IPS-NIHi7 (cell line): Measurements from ENCODE around the gene EIF4G3.
"Not testable (repeated sequence)": the region's sequence is repeated elsewhere in the genome, so short reads cannot be mapped to it uniquely, and the experiment has no call there.

Source experiments
- DNase-seq: peaks from one replicate; pipeline ENCODE4 v3.0.0; 2012; ENCODE audit warnings: mixed read lengths; ENCODE audit errors: extremely low spot score

EIF4G3 gene

GRCh38 chr1:20948101-20948500 is 228.6 kb downstream of the EIF4G3 start:
- no peak for DNase-seq

GRCh38 chr1:20947409-20947808 is 229.3 kb downstream of the EIF4G3 start:
- no peak for DNase-seq

- no peak for DNase-seq
Observed at GRCh38 chr1:20936621-20937020, 240.1 kb downstream of the EIF4G3 start.

GRCh38 chr1:20936216-20936615 is 240.5 kb downstream of the EIF4G3 start:
- no peak for DNase-seq

- no peak for DNase-seq
Observed at GRCh38 chr1:20935717-20936116, 241.0 kb downstream of the EIF4G3 start.

- DNase-seq = no peak
Observed at GRCh38 chr1:20932437-20932977, 244.2 kb downstream of the EIF4G3 start.

GRCh38 chr1:20931930-20932436 is 244.7 kb downstream of the EIF4G3 start:
- DNase-seq = no peak

GRCh38 chr1:20930427-20930826 is 246.3 kb downstream of the EIF4G3 start:
- DNase-seq = no peak

GRCh38 chr1:20928146-20928545 is 248.6 kb downstream of the EIF4G3 start:
- no peak for DNase-seq

- DNase-seq = no peak
Observed at GRCh38 chr1:20921285-20921684, 255.4 kb downstream of the EIF4G3 start.

- DNase-seq = no peak
Observed at GRCh38 chr1:20913242-20913641, 263.5 kb downstream of the EIF4G3 start.

- not testable (repeated sequence) for DNase-seq
Observed at GRCh38 chr1:20907526-20907925, 269.2 kb downstream of the EIF4G3 start.

- no peak for DNase-seq
Observed at GRCh38 chr1:20903437-20903836, 273.3 kb downstream of the EIF4G3 start.

- DNase-seq = no peak
Observed at GRCh38 chr1:20900056-20900455, 276.6 kb downstream of the EIF4G3 start.

- no peak for DNase-seq
Observed at GRCh38 chr1:20899154-20899972, 277.3 kb downstream of the EIF4G3 start.

- no peak for DNase-seq
Observed at GRCh38 chr1:20896826-20897225, 279.9 kb downstream of the EIF4G3 start.

GRCh38 chr1:20893931-20894330 is 282.8 kb downstream of the EIF4G3 start:
- no peak for DNase-seq

- DNase-seq = no peak
Observed at GRCh38 chr1:20891091-20891490, 285.6 kb downstream of the EIF4G3 start.

- no peak for DNase-seq
Observed at GRCh38 chr1:20887246-20887645, 289.5 kb downstream of the EIF4G3 start.

GRCh38 chr1:20885121-20885520 is 291.6 kb downstream of the EIF4G3 start:
- DNase-seq = no peak

GRCh38 chr1:20884513-20884912 is 292.2 kb downstream of the EIF4G3 start:
- no peak for DNase-seq

GRCh38 chr1:20883766-20884165 is 292.9 kb downstream of the EIF4G3 start:
- no peak for DNase-seq

- no peak for DNase-seq
Observed at GRCh38 chr1:20882837-20883236, 293.9 kb downstream of the EIF4G3 start.
